A673 (cell line): ENCODE results near the gene CACNA2D3. TPM values are rescaled to one million over a fixed set of nuclear protein-coding genes. Genes with fewer than 3 reads are reported as not detected.

ENCODE experiments used
- BruUV-seq: library from RNA; stranded (reverse); fragments of 400-500 nt; replicated peaks from 2 replicates; lab custom pipeline; 2021; lab: Mats Ljungman, UMichigan
- CTCF ChIA-PET: fragments of 300-600 bp; sonication (Branson Sonifier 250); formaldehyde crosslinking; loops from one replicate; lab custom pipeline; 2022; ENCODE audit warnings: antibody characterized with exemption; lab: Charles Lee
- POLR2A ChIA-PET: fragments of 300-600 bp; sonication (Branson Sonifier 250); formaldehyde crosslinking; loops from one replicate; lab custom pipeline; 2022; ENCODE audit warnings: antibody characterized with exemption; ENCODE audit not compliant: low non-redundant PET; lab: Charles Lee
- DNase-seq: peaks from one replicate; pipeline ENCODE4 v3.0.0-alpha.2; 2015; ENCODE audit warnings: low spot score
- H3K27ac ChIP-seq: fragments of 200-600 bp; sonication (generic); 2 replicates; pipeline ENCODE4 v1.5.1; 2016; ENCODE audit warnings: mixed run types, low read depth, mild to moderate bottlenecking, mixed read lengths, antibody characterized with exemption, low read length; ENCODE audit not compliant: poor library complexity, severe bottlenecking
- H3K27me3 ChIP-seq: fragments of 200-600 bp; sonication (generic); replicated peaks from 2 replicates; pipeline ENCODE4 v1.6.1; 2017; ENCODE audit warnings: mixed run types, low read depth, mild to moderate bottlenecking, mixed read lengths, antibody characterized with exemption, low read length; ENCODE audit not compliant: insufficient read depth, poor library complexity
- H3K36me3 ChIP-seq: fragments of 200-600 bp; sonication (generic); 2 replicates; pipeline ENCODE4 v1.6.1; 2016; ENCODE audit warnings: mixed run types, mild to moderate bottlenecking, mixed read lengths, antibody characterized with exemption, low read length; ENCODE audit not compliant: insufficient read depth, poor library complexity, severe bottlenecking
- H3K4me1 ChIP-seq: fragments of 200-600 bp; sonication (generic); 2 replicates; pipeline ENCODE4 v1.6.1; 2017; ENCODE audit warnings: mixed run types, mild to moderate bottlenecking, mixed read lengths, antibody characterized with exemption, low read length; ENCODE audit not compliant: insufficient read depth, poor library complexity, severe bottlenecking
- H3K4me3 ChIP-seq: fragments of 200-600 bp; sonication (generic); 2 replicates; pipeline ENCODE4 v1.5.1; 2016; ENCODE audit warnings: low read depth, mixed run types, mild to moderate bottlenecking, mixed read lengths, low read length; ENCODE audit not compliant: poor library complexity, severe bottlenecking
- H3K9me3 ChIP-seq: fragments of 200-600 bp; sonication (generic); 2 replicates; pipeline ENCODE4 v1.6.1; 2016; ENCODE audit warnings: mixed run types, low read depth, mild to moderate bottlenecking, mixed read lengths, antibody characterized with exemption, low read length; ENCODE audit not compliant: poor library complexity, severe bottlenecking
- CTCF ChIP-seq: fragments of 300-800, 200-600 bp; sonication (generic); conservative IDR thresholded peaks from 2 replicates; pipeline ENCODE4 v1.5.1; 2017; ENCODE audit warnings: low read depth, mild to moderate bottlenecking, antibody characterized with exemption, low read length, moderate library complexity, mixed read lengths
- EZH2 ChIP-seq: fragments of 200-600 bp; sonication (generic); IDR thresholded peaks from 2 replicates; pipeline ENCODE4 v1.6.1; 2017; ENCODE audit warnings: borderline replicate concordance, low read depth, mild to moderate bottlenecking, mixed read lengths, antibody characterized with exemption, low read length; ENCODE audit not compliant: poor library complexity, severe bottlenecking
- intact Hi-C: fragments of 100-400 bp; cut with micrococcal nuclease; formaldehyde crosslinking; loops from one replicate; pipeline ENCODE4 v1.10.0; 2022; ENCODE audit not compliant: unreplicated experiment
- total RNA-seq: library from RNA; stranded (reverse); gene quantifications from 2 replicates; pipeline ENCODE4 v1.2.3, GENCODE V29; 2021

CACNA2D3 gene
- total RNA-seq, 1 experiment from 2014 or later: not detected

DNA sequence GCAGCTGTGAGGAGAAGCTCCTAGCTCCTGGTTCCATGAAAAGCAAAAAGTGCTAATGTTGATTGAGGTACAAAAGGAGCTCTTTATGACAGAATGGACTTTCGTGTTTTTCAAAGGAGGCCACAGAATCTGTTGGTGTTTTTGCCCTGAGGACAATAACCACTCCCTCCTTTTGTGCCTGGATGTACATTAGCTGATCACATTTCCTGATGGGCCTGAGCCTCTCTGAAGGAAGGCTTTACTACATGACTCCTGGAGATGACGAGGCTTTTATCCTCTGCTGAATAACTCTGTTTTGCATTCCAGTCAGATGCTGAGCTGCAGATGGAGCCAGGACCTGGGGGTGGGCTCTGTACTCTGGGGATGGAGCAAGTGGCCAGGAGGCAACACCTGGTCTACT is 301.9 kb downstream of the CACNA2D3 start:
- TF ChIP-seq EZH2 (no peak), CTCF (no peak)

DNA sequence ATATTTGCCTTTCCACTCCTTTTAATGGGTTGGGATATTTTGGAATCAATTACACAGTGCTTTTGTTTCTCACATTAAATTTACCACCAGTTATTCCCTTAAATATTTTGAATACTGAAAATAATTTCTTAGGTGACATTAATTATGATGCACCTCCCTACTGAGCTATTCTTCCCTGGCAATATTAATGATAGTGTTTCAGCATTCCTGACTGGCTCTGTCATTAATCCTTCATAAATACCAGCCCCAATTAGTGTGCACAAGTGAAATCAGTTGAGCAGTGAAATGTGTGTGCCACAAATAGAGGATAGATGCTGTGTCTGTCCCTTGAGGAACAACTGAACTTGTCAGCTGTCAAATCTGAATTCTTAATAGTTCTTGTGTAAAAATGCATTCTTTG is 304.0 kb downstream of the CACNA2D3 start:
- no peaks in the 10 kb centered on the region for H3K9me3 ChIP-seq
- no peak for DNase-seq
- no peak overlapping the region for H3K27ac ChIP-seq
- TF ChIP-seq CTCF (no peak), EZH2 (no peak)
- no TSS peak for BruUV-seq
- ChIA-PET POLR2A (no interaction called here), CTCF (no interaction called here)
- H3K27me3 ChIP-seq: no peaks in the 10 kb centered on the region
- intact Hi-C loops: loop anchor here (10.0 kb wide), 2 partner anchors 428 to 492 kb away; no protein-coding TSS in a partner anchor
- H3K4me1 ChIP-seq: no peaks in the 10 kb centered on the region
- no peak overlapping the region for H3K4me3 ChIP-seq
- no peaks in the 10 kb centered on the region for H3K36me3 ChIP-seq

More for the DNA sequence above, 301.9 kb downstream of the CACNA2D3 start:
- no TSS peak for BruUV-seq
- no peak overlapping the region for H3K4me3 ChIP-seq
- ChIA-PET CTCF (no interaction called here), POLR2A (no interaction called here)
- no peaks in the 10 kb centered on the region for H3K4me1 ChIP-seq
- no peaks in the 10 kb centered on the region for H3K9me3 ChIP-seq
- intact Hi-C loops: loop anchor here (10.0 kb wide), 2 partner anchors 431 to 489 kb away; no protein-coding TSS in a partner anchor
- H3K27ac ChIP-seq: no peak overlapping the region
- H3K36me3 ChIP-seq: no peaks in the 10 kb centered on the region
- H3K27me3 ChIP-seq: no peaks in the 10 kb centered on the region
- no peak for DNase-seq

- BruUV-seq: no TSS peak
- Histone ChIP-seq H3K4me1 (no peaks in the 10 kb centered on the region), H3K36me3 (no peaks in the 10 kb centered on the region), H3K27ac (no peak overlapping the region), H3K9me3 (no peaks in the 10 kb centered on the region), H3K4me3 (no peak overlapping the region), H3K27me3 (no peaks in the 10 kb centered on the region)
- intact Hi-C loops: loop anchor here (10.0 kb wide), 2 partner anchors 427 to 493 kb away; no protein-coding TSS in a partner anchor
- TF ChIP-seq EZH2 (no peak), CTCF (no peak)
- CTCF ChIA-PET: no interaction called here
- POLR2A ChIA-PET: no interaction called here
- DNase-seq: no peak
Measured at GRCh38 chr3:54427501-54427900, 305.1 kb downstream of the CACNA2D3 start.
